K562 (cell line): ENCODE data around the gene DMBT1. TPM values are rescaled to one million over a fixed set of nuclear protein-coding genes. Genes with fewer than 3 reads are reported as not detected.

Experiments
- ATAC-seq: fragments of 200-7000 bp; cut with Tn5 transposase; 3 replicates; pipeline ENCODE4 v1.9.1; 2020; ENCODE audit warnings: moderate library complexity
- BruUV-seq: library from RNA; stranded (reverse); fragments of 400-500 nt; replicated peaks from 2 replicates; lab custom pipeline; 2021; lab: Mats Ljungman, UMichigan
- CTCF ChIA-PET: fragments of 300-600 bp; formaldehyde crosslinking; extraction: SDS; loops from one replicate; lab custom pipeline; 2021; ENCODE audit warnings: low intra/inter-chr PET ratio; lab: Yijun Ruan, JAX
- POLR2A ChIA-PET: fragments of 300-600, 350-650 bp; sonication (Branson Sonifier 250); formaldehyde crosslinking; extraction: SDS; loops from one replicate; lab custom pipeline; 2021; ENCODE audit warnings: antibody characterized with exemption, inconsistent platforms; lab: Yijun Ruan, JAX
- DNase-seq, 4 experiments: peaks; one replicate each; pipeline versions ENCODE4 v3.0.0 to v3.0.0-alpha.2; 2011 to 2018; ENCODE audit warnings: low spot score in 3 of 4, mixed read lengths in 3 of 4; ENCODE audit errors: extremely low read depth in 1 of 4
- FAIRE-seq: peaks from 2 replicates; lab custom pipeline; 2011; peaks lifted over from hg19 to GRCh38; lab: Jason Lieb, UNC
- H2AFZ ChIP-seq: 2 replicates; pipeline ENCODE4 v1.6.0; 2011; ENCODE audit warnings: low read depth, low read length, control low read depth, inconsistent platforms
- H3K27ac ChIP-seq: fragments of 200-600 bp; 3 replicates; pipeline ENCODE4 v1.8.0; 2011; ENCODE audit warnings: low read depth, mild to moderate bottlenecking, control low read depth, inconsistent platforms, low read length, moderate library complexity, mixed read lengths; ENCODE audit errors: extremely low read depth
- H3K27me3 ChIP-seq, 2 experiments: fragments of 300-600 bp in 1 of 2; 2 replicates in 1 of 2; 3 replicates in 1 of 2; pipeline versions ENCODE4 v1.6.0 to v1.8.0; 2011; ENCODE audit warnings: inconsistent platforms in 2 of 2, low read length in 2 of 2, mild to moderate bottlenecking in 1 of 2, mixed read lengths in 1 of 2, moderate library complexity in 1 of 2; ENCODE audit not compliant: control insufficient read depth in 2 of 2, insufficient read depth in 2 of 2
- H3K36me3 ChIP-seq: fragments of 300-600 bp; 3 replicates; pipeline ENCODE4 v1.8.0; 2011; ENCODE audit warnings: mild to moderate bottlenecking, low read length, inconsistent platforms; ENCODE audit not compliant: control insufficient read depth, insufficient read depth
- H3K4me1 ChIP-seq, 2 experiments: fragments of 200-600 bp in 1 of 2; replicated peaks in 1 of 2; 2 replicates in 1 of 2; 3 replicates in 1 of 2; pipeline versions ENCODE4 v1.5.1 to v1.8.0; 2011; ENCODE audit warnings: inconsistent platforms in 2 of 2, low read length in 2 of 2, mild to moderate bottlenecking in 1 of 2, mixed read lengths in 1 of 2, moderate library complexity in 1 of 2; ENCODE audit not compliant: control insufficient read depth in 2 of 2, insufficient read depth in 2 of 2
- H3K4me2 ChIP-seq: 2 replicates; pipeline ENCODE4 v1.6.1; 2011; ENCODE audit warnings: low read length, control low read depth, inconsistent platforms, mixed read lengths; ENCODE audit not compliant: insufficient read depth
- H3K4me3 ChIP-seq: fragments of 200-600 bp; sonication (generic), shearing (Covaris generic); 2 replicates; pipeline ENCODE4 v1.5.1; 2016; ENCODE audit warnings: control low read depth, inconsistent platforms
- H3K79me2 ChIP-seq: fragments of 200-600 bp; 3 replicates; pipeline ENCODE4 v1.8.0; 2011; ENCODE audit warnings: low read length, inconsistent platforms; ENCODE audit not compliant: control insufficient read depth, insufficient read depth
- H3K9ac ChIP-seq, 2 experiments: 2 replicates each; pipeline versions ENCODE4 v1.6.0 to v1.6.1; 2011; ENCODE audit warnings: low read depth in 2 of 2, low read length in 2 of 2, control low read depth in 1 of 2, inconsistent platforms in 1 of 2, mild to moderate bottlenecking in 1 of 2, mixed read lengths in 1 of 2; ENCODE audit not compliant: insufficient read depth in 1 of 2
- H3K9me1 ChIP-seq: one replicate; pipeline ENCODE4 v1.6.0; 2011; ENCODE audit warnings: inconsistent platforms, mild to moderate bottlenecking, low read length, moderate library complexity; ENCODE audit not compliant: control insufficient read depth, insufficient read depth
- H3K9me3 ChIP-seq: replicated peaks from 2 replicates; pipeline ENCODE4 v1.5.1; 2011; ENCODE audit warnings: low read depth, low read length, inconsistent platforms; ENCODE audit not compliant: control insufficient read depth, insufficient read depth
- H4K20me1 ChIP-seq: replicated peaks from 2 replicates; pipeline ENCODE4 v1.6.1; 2011; ENCODE audit warnings: low read length, inconsistent platforms, mixed read lengths; ENCODE audit not compliant: control insufficient read depth, insufficient read depth
- CTCFL ChIP-seq: IDR thresholded peaks from 2 replicates; pipeline ENCODE4 v1.6.1; 2011; ENCODE audit warnings: borderline replicate concordance, low read depth, mild to moderate bottlenecking, moderate library complexity, low read length; ENCODE audit not compliant: insufficient read depth, poor library complexity, severe bottlenecking
- FOXM1 ChIP-seq, 2 experiments: fragments of 450-650 bp in 1 of 2; sonication (generic) in 1 of 2; formaldehyde crosslinking in 1 of 2; IDR thresholded peaks; 2 replicates each; pipeline versions ENCODE4 v1.6.1 to v1.9.0; 2017 to 2022; ENCODE audit warnings: low read depth in 2 of 2, mild to moderate bottlenecking in 2 of 2, missing genetic modification reagents in 1 of 2, moderate library complexity in 1 of 2
- JUND ChIP-seq, 2 experiments: IDR thresholded peaks; 2 replicates in 1 of 2; 3 replicates in 1 of 2; pipeline ENCODE4 v1.6.1; 2011; ENCODE audit warnings: borderline replicate concordance in 2 of 2, low read depth in 2 of 2, low read length in 2 of 2, improper control_type of control experiment in 1 of 2, missing biosample characterization in 1 of 2, missing genetic modification characterization in 1 of 2, missing genetic modification reagents in 1 of 2
- KDM5B ChIP-seq: fragments of 200-600 bp; sonication (generic); IDR thresholded peaks from 2 replicates; pipeline ENCODE4 v1.6.1; 2012; ENCODE audit warnings: low read depth, mild to moderate bottlenecking, moderate library complexity, low read length, control low read depth, inconsistent platforms; ENCODE audit not compliant: insufficient replicate concordance
- RREB1 ChIP-seq: fragments of 250-450 bp; sonication (Bioruptor Pico); IDR thresholded peaks from 2 replicates; pipeline ENCODE4 v1.4.0; 2020
- SIN3A ChIP-seq, 2 experiments: fragments of 150-350 bp in 1 of 2; IDR thresholded peaks; 2 replicates each; pipeline ENCODE4 v1.6.1; 2011 to 2016; ENCODE audit warnings: borderline replicate concordance in 2 of 2, low read depth in 2 of 2, low read length in 2 of 2, mild to moderate bottlenecking in 2 of 2, moderate library complexity in 2 of 2; ENCODE audit not compliant: control insufficient read depth in 1 of 2
- SMARCA5 ChIP-seq: fragments of 450-650 bp; IDR thresholded peaks from 2 replicates; pipeline ENCODE4 v1.6.1; 2016
- SOX6 ChIP-seq: fragments of 450-650 bp; IDR thresholded peaks from 2 replicates; pipeline ENCODE4 v1.6.1; 2014; ENCODE audit warnings: mild to moderate bottlenecking
- TCFL5 ChIP-seq: fragments of 250-450 bp; sonication (Bioruptor Pico); conservative IDR thresholded peaks from 2 replicates; pipeline ENCODE4 v1.6.1; 2021; ENCODE audit warnings: mild to moderate bottlenecking, moderate library complexity, matching md5 sums
- TEAD4 ChIP-seq, 2 experiments: sonication (generic) in 1 of 2; formaldehyde crosslinking in 1 of 2; IDR thresholded peaks; 2 replicates each; pipeline versions ENCODE4 v1.6.1 to v1.8.0; 2012 to 2022; ENCODE audit warnings: borderline replicate concordance in 1 of 2, inconsistent platforms in 1 of 2, low read length in 1 of 2, mild to moderate bottlenecking in 1 of 2, missing genetic modification reagents in 1 of 2
- U2AF2 ChIP-seq: fragments of 200-400 bp; formaldehyde crosslinking; optimal IDR thresholded peaks from 2 replicates; pipeline ENCODE3; 2017; ENCODE audit warnings: low read depth, mild to moderate bottlenecking, low read length
- USF1 ChIP-seq: sonication (generic); formaldehyde crosslinking; IDR thresholded peaks from 2 replicates; pipeline ENCODE4 v1.9.0; 2022; ENCODE audit warnings: mild to moderate bottlenecking, missing genetic modification reagents
- WGBS: fragments of 100-300 bp; shearing (Covaris generic); methylation state at CpG from one replicate; pipeline ENCODE4 v1.1.6; 2016; ENCODE audit warnings: low coverage, mixed read lengths; ENCODE audit not compliant: insufficient coverage; ENCODE audit errors: missing lambda C conversion rate; 5-methylcytosine and 5-hydroxymethylcytosine counted together
- in situ Hi-C: fragments of 300-500 bp; cut with MboI; formaldehyde crosslinking; loops from 4 replicates; pipeline ENCODE4 v1.15.0; 2018; ENCODE audit warnings: inconsistent platforms, mixed read lengths
- intact Hi-C: fragments of 100-400 bp; cut with micrococcal nuclease; formaldehyde crosslinking; loops from 2 replicates; pipeline ENCODE4 v1.14.2; 2022
- polyA plus RNA-seq, 8 experiments: library from polyadenylated mRNA; depleted of rRNA in 4 of 8; stranded (reverse) in 5 of 8; unstranded in 3 of 8; fragments of >200 nt; fragmentation: Nextera tagmentation in 2 of 8; fragmentation: Illumina TruSeq in 1 of 8; extraction: Ambion mirVana in 2 of 8; extraction: Trizol in 1 of 8; gene quantifications; 2 replicates each; pipeline versions ENCODE4 v1.2.1 to v1.2.3, GENCODE V29; 2011 to 2014; ENCODE audit warnings: inconsistent platforms in 1 of 8, missing spikeins in 1 of 8
- total RNA-seq, 7 experiments: library from RNA; depleted of rRNA in 6 of 7; stranded (reverse); fragments of >200 nt in 6 of 7; fragmentation: Illumina TruSeq in 2 of 7; extraction: Trizol in 2 of 7; gene quantifications; 2 replicates each; pipeline versions ENCODE4 v1.2.1 to v1.2.3, GENCODE V29; 2011 to 2021; ENCODE audit warnings: low replicate concordance in 1 of 7

The DMBT1 gene
- total and polyA plus RNA-seq, 9 of the 15 experiments (the other 6 are each of a cell fraction or from before 2014, with no cell fraction given), result 0.01 to 0.07 TPM; not detected in 7

GRCh38 chr10:122636953-122637352 lies 76.4 kb downstream of the DMBT1 start:
- in situ Hi-C loops, result no loop called here
- FAIRE-seq, result no peak
- TF ChIP-seq KDM5B (no peak), FOXM1 (IDR thresholded peaks at IDR 0.05; ENCODE audit: low read depth) (no peak), FOXM1 (CRISPR knock-in tag; IDR thresholded peaks at IDR 0.05; ENCODE audit: low read depth) (no peak), SOX6 (no peak), USF1 (no peak), TCFL5 (CRISPR knock-in tag) (no peak), JUND (IDR thresholded peaks at IDR 0.05; ENCODE audit: borderline replicate concordance, low read depth, low read length) (no peak), JUND (tag; IDR thresholded peaks at IDR 0.05; ENCODE audit: borderline replicate concordance, low read depth, low read length) (no peak), TEAD4 (IDR thresholded peaks at IDR 0.05; ENCODE audit: low read length) (no peak), TEAD4 (CRISPR knock-in tag; IDR thresholded peaks at IDR 0.05; ENCODE audit: borderline replicate concordance) (no peak), CTCFL (no peak), U2AF2 (no peak), SMARCA5 (no peak), RREB1 (no peak), SIN3A (IDR thresholded peaks at IDR 0.05; ENCODE audit: borderline replicate concordance in 2 of 2, control insufficient read depth in 1 of 2, low read depth in 2 of 2, low read length in 2 of 2) (no peak)

More at GRCh38 chr10:122636953-122637352, 76.4 kb downstream of the DMBT1 start:
- DNase-seq, result peak in 1 of 4 experiments; percentile 2
- H3K79me2 ChIP-seq, result no peaks in the 10 kb centered on the region
- intact Hi-C loops, result no loop called here
- BruUV-seq, result no TSS peak
- H3K4me2 ChIP-seq, result no peak overlapping the region
- no peaks in the 10 kb centered on the region for H3K4me1 ChIP-seq
- ATAC-seq, result no peak
- ChIA-PET CTCF (no interaction called here), POLR2A (interaction anchor here (0.7 kb wide), 1 partner anchor 52 kb away, joined by 3 read pairs; no protein-coding TSS in a partner anchor)
- no peak overlapping the region for H2AFZ ChIP-seq
- no peak overlapping the region for H3K4me3 ChIP-seq
- H3K9ac ChIP-seq, result no peak overlapping the region
- H3K36me3 ChIP-seq, result no peaks in the 10 kb centered on the region
- H3K27me3 ChIP-seq, result peaks cover 0 to 4% of the 10 kb centered on the region in 2 experiments; a peak in 2 of 5 replicates
- WGBS, result 1% methylated on average over 7 of the region's 7 CpGs
- H3K27ac ChIP-seq, result no peak overlapping the region
- no peaks in the 10 kb centered on the region for H4K20me1 ChIP-seq
- H3K9me3 ChIP-seq, result no peaks in the 10 kb centered on the region
- no peaks in the 10 kb centered on the region for H3K9me1 ChIP-seq
